ENCODE data around the gene ZNF165.
"Not testable (repeated sequence)": the region's sequence is repeated elsewhere in the genome, so short reads cannot be mapped to it uniquely, and the experiment has no call there.

Gene ZNF165

GRCh38 chr6:28104392-28105244 is 24.2 kb downstream of the ZNF165 start:
- H3K4me3 ChIP-seq (ENCODE audit: low read length) = peak overlapping the region; percentile 80
- TF ChIP-seq ZNF274 (IDR thresholded peaks at IDR 0.05; ENCODE audit: low read depth, low read length) = no peak

GRCh38 chr6:28105245-28105639 is 24.9 kb downstream of the ZNF165 start:
- no peak for TF ChIP-seq ZNF274 (IDR thresholded peaks at IDR 0.05; ENCODE audit: low read depth, low read length)
- H3K4me3 ChIP-seq (ENCODE audit: low read length) = peak overlapping the region; percentile 80

- TF ChIP-seq ZNF274 (IDR thresholded peaks at IDR 0.05; ENCODE audit: low read depth, low read length) = no peak
- H3K4me3 ChIP-seq (ENCODE audit: low read length) = no peak overlapping the region
These were observed 27.1 kb downstream of the ZNF165 start for GRCh38 chr6:28107506-28107905.

- no peak overlapping the region for H3K4me3 ChIP-seq (ENCODE audit: low read length)
These were observed 31.6 kb downstream of the ZNF165 start for GRCh38 chr6:28111964-28112363.

GRCh38 chr6:28115799-28116198 is 35.4 kb downstream of the ZNF165 start:
- no peak overlapping the region for H3K4me3 ChIP-seq (ENCODE audit: low read length)
- TF ChIP-seq ZNF274 (IDR thresholded peaks at IDR 0.05; ENCODE audit: low read depth, low read length) = no peak

More at GRCh38 chr6:28111964-28112363, 31.6 kb downstream of the ZNF165 start:
- no peak for TF ChIP-seq ZNF274 (IDR thresholded peaks at IDR 0.05; ENCODE audit: low read depth, low read length)

GRCh38 chr6:28117386-28118050 is 37.1 kb downstream of the ZNF165 start:
- no peak for TF ChIP-seq ZNF274 (IDR thresholded peaks at IDR 0.05; ENCODE audit: low read depth, low read length)
- H3K4me3 ChIP-seq (ENCODE audit: low read length) = no peak overlapping the region

- no peak for TF ChIP-seq ZNF274 (IDR thresholded peaks at IDR 0.05; ENCODE audit: low read depth, low read length)
- no peak overlapping the region for H3K4me3 ChIP-seq (ENCODE audit: low read length)
These were observed 37.8 kb downstream of the ZNF165 start for GRCh38 chr6:28118217-28118616.

- TF ChIP-seq ZNF274 (IDR thresholded peaks at IDR 0.05; ENCODE audit: low read depth, low read length) = no peak
- H3K4me3 ChIP-seq (ENCODE audit: low read length) = no peak overlapping the region
These were observed 41.5 kb downstream of the ZNF165 start for GRCh38 chr6:28121876-28122275.

- H3K4me3 ChIP-seq (ENCODE audit: low read length) = not testable (repeated sequence)
These were observed 41.9 kb downstream of the ZNF165 start for GRCh38 chr6:28122283-28122682.

- peak within 1 kb of the TSS; percentile 79 for H3K4me3 ChIP-seq (ENCODE audit: low read length)
- TF ChIP-seq ZNF274 (IDR thresholded peaks at IDR 0.05; ENCODE audit: low read depth, low read length) = no peak
These were observed 44.1 kb downstream of the ZNF165 start, which contains the start of gene ZSCAN16 for GRCh38 chr6:28124350-28124970. TSS of gene ZSCAN16 (plus strand) at chr6:28124609. CDS start at chr6:28125444, 835 bp downstream.

- no peak for TF ChIP-seq ZNF274 (IDR thresholded peaks at IDR 0.05; ENCODE audit: low read depth, low read length)
- peak overlapping the region; percentile 79 for H3K4me3 ChIP-seq (ENCODE audit: low read length)
These were observed 44.6 kb downstream of the ZNF165 start for GRCh38 chr6:28124971-28125353.

GRCh38 chr6:28125401-28125800 is 45.0 kb downstream of the ZNF165 start:
- peak overlapping the region; percentile 79; the same call in 1 of the 2 replicates for H3K4me3 ChIP-seq (ENCODE audit: low read length)
- TF ChIP-seq ZNF274 (IDR thresholded peaks at IDR 0.05; ENCODE audit: low read depth, low read length) = no peak

- no peak overlapping the region for H3K4me3 ChIP-seq (ENCODE audit: low read length)
- no peak for TF ChIP-seq ZNF274 (IDR thresholded peaks at IDR 0.05; ENCODE audit: low read depth, low read length)
These were observed 53.6 kb downstream of the ZNF165 start for GRCh38 chr6:28134015-28134414.

GRCh38 chr6:28134716-28135115 is 54.3 kb downstream of the ZNF165 start:
- H3K4me3 ChIP-seq (ENCODE audit: low read length) = no peak overlapping the region
- TF ChIP-seq ZNF274 (IDR thresholded peaks at IDR 0.05; ENCODE audit: low read depth, low read length) = no peak

GRCh38 chr6:28135393-28135792 is 55.0 kb downstream of the ZNF165 start:
- TF ChIP-seq ZNF274 (IDR thresholded peaks at IDR 0.05; ENCODE audit: low read depth, low read length) = no peak
- H3K4me3 ChIP-seq (ENCODE audit: low read length) = peak overlapping the region; percentile 93; the same call in 1 of the 2 replicates

All from GM08714 (cell line).